Activated CD4-positive, alpha-beta T cell treated with anti-CD3 and anti-CD28 coated beads for 24 hours (primary cell): Measurements from ENCODE around the gene MORN5.
A peak's percentile ranks its signal among the peaks of the same experiment; 100 is the strongest.

Experiments
- DNase-seq, 2 donors: peaks; one replicate each; pipeline ENCODE4 v3.0.0-alpha.2; 2020; ENCODE audit warnings: low read depth in 2 of 2

The MORN5 gene

DNA sequence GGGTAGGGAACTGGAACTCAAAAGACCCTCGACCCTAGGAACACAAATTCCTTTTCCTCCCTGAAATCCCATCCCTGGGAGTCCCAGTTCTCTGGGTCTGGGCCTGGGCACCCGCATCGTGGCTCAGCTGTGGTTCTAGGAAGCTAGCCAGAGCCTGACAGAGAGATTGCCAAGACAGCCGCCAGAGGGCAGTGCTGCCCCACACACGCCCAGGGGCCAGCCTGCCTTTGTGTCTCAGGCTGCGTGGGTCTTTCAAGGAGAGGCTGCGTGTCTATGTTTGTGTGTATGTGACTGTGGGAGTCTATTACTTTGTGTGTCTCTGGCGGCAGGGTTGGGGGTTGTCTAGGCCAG lies 34.6 kb upstream of the MORN5 start:
- DNase-seq: peak; percentile 61 to 72

DNA sequence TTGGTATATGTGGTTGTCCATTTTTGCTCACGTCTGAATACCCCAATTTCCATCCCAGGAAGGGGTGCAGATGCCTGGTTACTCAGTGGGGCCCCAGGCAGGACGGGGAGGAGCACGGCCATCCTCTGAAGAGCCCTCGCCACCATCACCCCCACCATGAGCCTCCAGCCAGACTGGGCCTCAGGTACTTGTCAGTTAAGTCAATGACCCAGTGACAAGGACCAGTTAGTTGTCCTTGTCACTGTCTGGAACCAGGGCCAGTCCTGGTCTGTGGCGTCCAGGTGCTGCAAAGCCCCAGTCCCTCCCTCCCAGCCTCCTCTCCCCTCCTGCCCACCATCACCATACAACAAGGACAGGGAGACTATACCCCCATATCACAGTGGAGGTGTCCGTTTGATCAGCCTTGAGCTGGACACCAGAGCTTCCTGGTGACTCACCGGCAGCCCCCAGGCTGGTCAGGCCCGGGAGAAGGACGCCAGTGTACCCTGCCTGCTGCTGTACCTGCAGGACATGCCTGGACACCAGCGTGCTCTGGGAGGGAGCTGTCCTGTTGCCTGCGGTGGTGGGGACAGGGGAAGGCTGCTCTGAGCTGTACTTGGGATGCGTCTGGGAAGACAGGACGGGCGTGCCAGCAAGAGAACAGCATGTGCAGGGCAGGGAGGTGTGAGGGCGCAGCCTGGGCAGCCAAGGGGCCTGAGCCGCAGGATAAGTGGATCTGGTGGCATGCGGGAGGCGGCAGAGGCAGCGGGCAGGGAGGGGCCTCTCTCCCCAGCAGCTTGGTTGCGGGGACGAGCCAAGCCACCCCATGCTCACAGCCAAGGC lies 34.0 kb upstream of the MORN5 start:
- DNase-seq: no peak

- DNase-seq: no peak
Measured at GRCh38 chr9:122126331-122127261, 33.1 kb upstream of the MORN5 start.

DNA sequence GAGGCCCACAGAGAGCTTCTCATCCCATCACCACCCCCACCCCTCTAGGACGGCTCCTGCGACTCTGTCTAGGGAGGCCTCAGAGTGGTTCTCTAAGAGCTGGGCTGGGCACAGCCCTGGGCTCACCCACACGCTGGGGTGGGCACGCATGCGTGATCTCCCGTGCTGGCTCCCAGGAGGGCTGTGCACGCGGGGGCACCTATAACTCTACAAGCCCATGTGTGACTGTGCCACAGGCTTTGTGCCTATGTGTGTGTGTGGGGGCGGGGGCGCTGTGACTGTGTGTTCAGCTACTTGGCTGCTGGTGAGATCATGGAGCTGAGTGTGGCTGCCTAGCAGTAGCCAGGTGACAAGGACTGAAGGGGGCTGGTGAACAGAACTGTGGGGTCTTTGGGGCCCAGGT lies 32.3 kb upstream of the MORN5 start:
- DNase-seq: no peak

DNA sequence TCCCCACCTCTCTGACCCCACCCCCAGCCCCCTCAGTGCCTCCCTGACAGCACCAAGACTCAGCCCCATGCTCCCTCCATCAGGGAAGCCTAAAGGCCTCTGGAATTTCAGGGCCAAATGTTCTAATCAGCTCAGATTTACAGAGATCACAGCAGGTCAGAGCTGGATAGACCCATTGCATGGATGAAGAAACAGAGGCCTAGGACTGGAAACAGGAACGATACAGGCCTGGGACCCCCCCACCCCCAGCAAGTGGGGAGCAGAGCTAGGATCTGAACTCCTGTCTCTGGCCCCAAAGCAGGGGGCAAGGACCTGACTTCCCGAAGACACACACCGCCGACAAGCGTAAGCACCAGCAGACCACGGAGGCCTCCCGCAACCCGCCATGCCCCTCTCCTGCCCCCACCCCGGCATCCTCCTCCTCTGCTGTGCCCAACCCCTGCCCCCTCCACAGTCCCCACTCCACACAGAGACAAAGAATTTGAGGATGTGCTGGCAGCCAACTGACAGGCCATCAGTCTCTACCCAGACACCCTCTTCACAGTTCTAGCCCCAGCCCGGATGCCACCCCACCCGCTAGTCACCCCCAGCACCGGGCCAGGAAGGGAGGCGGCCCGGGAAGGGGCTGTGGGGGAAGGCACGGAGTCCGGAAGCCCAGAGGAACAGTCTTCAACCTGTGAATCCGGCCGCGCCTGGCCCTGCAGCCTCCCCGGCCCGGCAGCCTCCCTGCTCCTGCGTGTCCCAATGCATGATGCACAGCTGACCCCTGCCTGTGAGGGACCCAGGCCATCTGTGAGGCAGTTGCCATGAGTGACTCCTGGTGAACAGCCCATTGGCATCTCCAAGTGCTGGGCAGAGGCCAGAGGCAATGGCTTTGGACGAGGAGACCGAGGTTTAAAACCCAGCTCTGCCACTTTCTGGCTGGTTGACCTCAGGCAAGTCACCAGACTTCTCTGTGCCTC lies 31.4 kb upstream of the MORN5 start:
- no peak for DNase-seq

GRCh38 chr9:122128969-122129343 lies 30.8 kb upstream of the MORN5 start:
- no peak for DNase-seq

DNA sequence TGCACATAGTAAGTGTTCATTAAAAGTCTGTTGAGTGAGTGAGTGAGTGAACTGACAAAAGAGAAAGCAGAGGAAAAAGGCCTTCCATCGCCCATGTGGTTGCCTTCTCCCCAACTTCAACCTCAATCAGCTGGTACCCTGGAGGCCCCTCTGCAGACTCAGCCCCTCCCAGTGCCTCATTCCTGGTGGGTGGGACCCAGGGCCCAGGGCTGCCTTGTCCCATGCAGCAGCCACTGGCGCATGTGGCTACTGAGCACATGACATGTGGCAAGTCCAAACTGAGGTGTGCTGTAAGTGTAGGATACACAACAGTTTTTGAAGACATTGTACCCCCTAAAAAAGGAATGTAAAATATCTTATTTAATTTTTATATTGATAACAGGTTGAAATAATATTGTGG lies 29.7 kb upstream of the MORN5 start:
- no peak for DNase-seq

GRCh38 chr9:122130837-122131236 lies 28.9 kb upstream of the MORN5 start:
- no peak for DNase-seq

DNA sequence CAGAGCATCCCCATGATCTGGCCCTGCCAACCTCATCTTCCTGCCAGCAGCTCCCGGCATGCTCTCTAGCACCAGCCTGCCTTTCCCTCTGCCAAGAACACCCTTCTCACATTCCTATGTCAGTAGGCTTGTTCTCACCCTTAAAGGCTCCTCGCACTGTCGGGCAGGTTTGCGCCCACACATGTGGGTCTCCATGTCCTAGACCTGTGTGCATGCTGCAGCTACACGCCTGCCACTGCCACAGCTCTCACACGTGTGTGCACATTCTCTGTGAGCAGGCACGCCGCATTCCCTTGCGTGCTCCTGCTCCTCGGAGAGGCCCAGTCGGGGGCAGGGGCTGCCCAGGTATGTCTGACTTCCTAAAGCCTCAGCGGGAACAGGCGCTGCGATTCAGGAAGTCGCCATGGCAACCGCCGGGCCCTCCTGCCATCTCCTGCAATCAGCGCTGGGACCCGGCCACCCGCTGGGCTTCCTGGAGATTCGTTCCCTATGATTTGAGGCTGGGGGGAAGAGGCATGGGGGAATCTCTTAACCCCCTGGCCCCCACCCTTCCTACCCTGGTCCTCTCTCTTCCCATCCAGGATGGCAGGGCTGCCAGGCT lies 28.2 kb upstream of the MORN5 start:
- no peak for DNase-seq

GRCh38 chr9:122132539-122132938 lies 27.2 kb upstream of the MORN5 start:
- DNase-seq: no peak

DNA sequence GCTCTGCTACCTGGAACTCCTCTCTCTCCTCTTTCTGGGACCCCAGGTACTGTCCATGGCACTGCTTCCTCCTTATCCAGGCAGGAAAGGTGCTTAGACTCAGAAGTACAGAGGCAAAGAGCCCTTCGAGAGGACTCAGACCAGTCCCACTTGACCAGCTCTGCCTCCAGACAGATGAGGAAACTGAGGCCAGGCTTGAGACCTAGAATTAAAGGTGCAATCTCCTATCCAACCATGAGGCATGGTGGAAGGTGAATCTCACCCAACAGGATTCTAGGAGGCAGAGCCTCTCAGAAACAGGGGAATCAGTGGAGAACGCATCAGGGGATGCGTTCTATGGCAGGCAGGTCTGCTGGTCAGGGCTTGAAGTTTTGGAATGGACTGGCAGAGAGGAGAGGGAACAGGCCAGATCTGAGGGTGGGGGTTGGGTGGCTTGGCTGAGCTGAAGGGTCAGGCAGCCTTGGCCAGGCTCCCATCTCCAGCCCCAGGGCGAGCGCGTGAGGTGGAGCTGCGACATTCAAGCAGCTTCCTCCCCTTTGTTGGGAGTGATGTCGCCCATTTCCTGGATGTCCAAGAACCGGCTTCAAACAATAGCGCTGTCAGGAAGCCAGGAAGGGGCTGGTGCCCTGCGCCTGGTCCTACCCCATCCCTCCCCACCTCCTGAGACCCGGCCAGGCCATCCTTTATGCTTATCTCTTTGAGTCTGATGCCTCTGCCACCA lies 26.3 kb upstream of the MORN5 start:
- DNase-seq: no peak

GRCh38 chr9:122133984-122134535 lies 25.6 kb upstream of the MORN5 start:
- DNase-seq: no peak

DNA sequence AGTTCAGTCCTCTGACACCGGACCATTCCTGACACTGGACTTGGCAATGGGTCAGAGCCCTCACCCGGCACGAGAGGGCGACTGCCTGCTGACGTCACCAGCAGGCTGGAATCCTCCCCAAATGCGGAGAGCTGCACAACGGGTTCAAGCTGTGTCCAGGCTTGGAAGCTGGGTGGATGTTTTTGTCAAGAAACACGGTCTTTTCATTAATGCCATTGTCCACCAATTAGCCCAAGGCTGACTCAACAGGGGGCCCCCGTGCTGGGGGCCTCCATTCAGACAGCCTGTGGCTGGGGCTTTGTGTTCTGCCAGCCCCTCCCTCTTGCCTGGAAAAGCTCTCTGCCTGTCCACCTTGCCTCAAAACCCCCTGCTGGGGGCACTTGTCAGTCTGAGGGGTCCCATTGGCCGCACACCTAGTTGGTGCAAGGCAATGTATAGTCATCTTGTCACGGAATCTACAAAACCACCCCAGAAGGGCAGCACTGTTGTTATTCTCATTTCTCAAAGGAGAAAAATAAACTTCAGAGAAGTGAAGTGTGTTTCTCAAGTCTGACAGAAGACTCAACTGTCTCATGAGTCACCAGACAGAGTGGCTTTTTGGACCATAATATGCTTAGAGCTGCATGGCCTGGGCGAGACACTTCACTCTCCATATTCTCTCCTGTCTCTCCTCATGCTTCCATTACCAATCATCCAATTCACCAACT lies 24.7 kb upstream of the MORN5 start:
- no peak for DNase-seq

- DNase-seq: no peak
Measured at GRCh38 chr9:122135529-122135859, 24.2 kb upstream of the MORN5 start.

DNA sequence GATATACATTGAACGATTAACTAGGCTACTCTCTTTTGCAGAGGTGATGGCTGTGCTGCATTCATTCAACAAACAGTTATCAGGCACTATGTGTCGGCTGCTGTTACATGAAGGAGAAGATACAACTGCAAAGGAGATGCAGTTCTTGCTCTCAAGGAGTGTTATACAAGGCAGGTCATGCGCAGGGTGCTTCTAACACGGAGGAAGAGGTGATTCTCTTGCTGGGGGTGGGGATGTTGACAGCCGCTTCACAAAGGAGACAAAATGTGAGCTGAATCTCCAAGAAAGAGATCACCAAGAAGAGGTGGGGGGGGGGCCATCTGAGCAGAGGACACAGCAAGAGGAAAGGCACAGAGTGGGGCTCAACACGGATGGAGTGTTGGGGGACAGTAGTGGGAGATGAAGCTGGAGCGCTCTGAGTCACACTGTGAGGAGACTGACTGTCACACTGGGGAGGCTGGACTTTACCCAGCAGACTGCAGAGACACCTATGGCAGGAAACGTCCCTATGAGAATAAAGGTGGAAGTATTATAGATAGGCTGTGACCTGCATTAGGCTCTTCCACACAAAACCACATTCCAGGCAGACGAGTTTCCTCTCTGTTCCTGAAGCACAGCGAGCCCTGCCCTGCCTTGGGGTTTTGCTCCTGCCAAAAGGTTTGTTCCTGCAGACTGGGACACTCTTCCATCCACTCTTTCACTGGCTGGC lies 21.0 kb upstream of the MORN5 start:
- no peak for DNase-seq

GRCh38 chr9:122140368-122141193 lies 19.1 kb upstream of the MORN5 start:
- DNase-seq: no peak

GRCh38 chr9:122141671-122142070 lies 18.0 kb upstream of the MORN5 start:
- DNase-seq: no peak

DNA sequence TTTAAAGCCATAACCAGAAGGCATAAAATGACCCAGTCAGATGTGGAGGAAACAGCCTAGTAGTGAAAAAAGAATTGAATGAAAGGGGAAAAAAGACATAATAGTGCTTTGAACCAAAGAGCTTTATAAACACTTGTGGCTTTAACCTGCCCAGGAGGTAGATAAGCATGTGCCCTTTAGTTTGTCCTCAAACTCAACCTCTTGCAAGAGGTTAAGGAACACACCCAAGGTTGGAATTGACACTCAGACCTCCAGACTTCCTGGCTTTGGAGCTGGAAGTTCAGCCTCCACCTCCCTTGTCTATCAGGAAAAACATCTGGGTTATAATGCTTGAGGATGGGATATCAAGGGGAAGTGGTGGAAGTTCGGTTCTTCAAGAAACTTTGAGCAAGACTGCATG lies 16.4 kb upstream of the MORN5 start:
- no peak for DNase-seq
